IPS DF 6.9 (cell line): ENCODE measurements around the gene NPAS2.

Source experiments
- DNase-seq: peaks from one replicate; pipeline ENCODE4 v3.0.0-alpha.2; 2013; ENCODE audit warnings: low read depth, low spot score
- H3K27ac ChIP-seq: one replicate; pipeline ENCODE4 v1.5.1; 2013; ENCODE audit warnings: low read length, control low read depth
- H3K27me3 ChIP-seq: 2 replicates; pipeline ENCODE4 v1.6.1; 2013; ENCODE audit warnings: mild to moderate bottlenecking, low read length; ENCODE audit not compliant: control insufficient read depth, insufficient read depth
- H3K36me3 ChIP-seq: 2 replicates; pipeline ENCODE4 v1.6.1; 2013; ENCODE audit warnings: low read length; ENCODE audit not compliant: control insufficient read depth, insufficient read depth
- H3K4me1 ChIP-seq: 2 replicates; pipeline ENCODE4 v1.6.1; 2013; ENCODE audit warnings: low read length; ENCODE audit not compliant: control insufficient read depth, insufficient read depth
- H3K4me3 ChIP-seq: 2 replicates; pipeline ENCODE4 v1.5.1; 2013; ENCODE audit warnings: mild to moderate bottlenecking, low read length
- H3K9me3 ChIP-seq: 2 replicates; pipeline ENCODE4 v1.6.1; 2013; ENCODE audit warnings: low read length, inconsistent platforms; ENCODE audit not compliant: control insufficient read depth, insufficient read depth
- WGBS: extraction: QIAGEN DNeasy Blood & Tissue Kit; methylation state at CpG from one replicate; pipeline ENCODE4 v1.1.7; 2013; ENCODE audit warnings: mixed read lengths, missing lambda C conversion rate; ENCODE audit not compliant: insufficient read length, insufficient coverage; 5-methylcytosine and 5-hydroxymethylcytosine counted together

NPAS2 gene

GRCh38 chr2:100924122-100924519, 104.2 kb downstream of the NPAS2 start:
- WGBS, result no CpG with 5 or more reads among the region's 1 CpG
- no peaks in the 10 kb centered on the region for H3K36me3 ChIP-seq
- no peak overlapping the region for H3K4me3 ChIP-seq
- H3K4me1 ChIP-seq, result no peaks in the 10 kb centered on the region
- H3K27ac ChIP-seq, result no peak overlapping the region
- H3K27me3 ChIP-seq, result no peaks in the 10 kb centered on the region
- no peaks in the 10 kb centered on the region for H3K9me3 ChIP-seq
- no peak for DNase-seq

- WGBS, result no CpG with 5 or more reads among the region's 21 CpGs
- H3K27ac ChIP-seq, result no peak overlapping the region
Measured at GRCh38 chr2:100924520-100925451, 104.8 kb downstream of the NPAS2 start.

GRCh38 chr2:100928235-100928634, 108.3 kb downstream of the NPAS2 start:
- H3K4me3 ChIP-seq, result no peak overlapping the region
- H3K27me3 ChIP-seq, result no peaks in the 10 kb centered on the region
- H3K27ac ChIP-seq, result no peak overlapping the region
- H3K4me1 ChIP-seq, result no peaks in the 10 kb centered on the region
- no peaks in the 10 kb centered on the region for H3K36me3 ChIP-seq
- WGBS, result no CpG with 5 or more reads among the region's 6 CpGs
- DNase-seq, result no peak
- H3K9me3 ChIP-seq, result no peaks in the 10 kb centered on the region

More at GRCh38 chr2:100924520-100925451, 104.8 kb downstream of the NPAS2 start:
- no peak for DNase-seq
- Histone ChIP-seq H3K9me3 (no peaks in the 10 kb centered on the region), H3K4me1 (no peaks in the 10 kb centered on the region), H3K36me3 (no peaks in the 10 kb centered on the region), H3K27me3 (no peaks in the 10 kb centered on the region), H3K4me3 (no peak overlapping the region)

- no CpG with 5 or more reads among the region's 2 CpGs for WGBS
- H3K36me3 ChIP-seq, result no peaks in the 10 kb centered on the region
Measured at GRCh38 chr2:100929147-100929546, 109.2 kb downstream of the NPAS2 start.

GRCh38 chr2:100934504-100935371, 114.8 kb downstream of the NPAS2 start:
- Histone ChIP-seq H3K4me1 (no peaks in the 10 kb centered on the region), H3K4me3 (no peak overlapping the region), H3K36me3 (no peaks in the 10 kb centered on the region), H3K27me3 (no peaks in the 10 kb centered on the region), H3K9me3 (no peaks in the 10 kb centered on the region), H3K27ac (no peak overlapping the region)
- WGBS, result no CpG with 5 or more reads among the region's 6 CpGs
- no peak for DNase-seq

More at GRCh38 chr2:100929147-100929546, 109.2 kb downstream of the NPAS2 start:
- no peak for DNase-seq
- Histone ChIP-seq H3K4me3 (no peak overlapping the region), H3K4me1 (no peaks in the 10 kb centered on the region), H3K27ac (no peak overlapping the region), H3K27me3 (no peaks in the 10 kb centered on the region), H3K9me3 (no peaks in the 10 kb centered on the region)

- Histone ChIP-seq H3K4me3 (no peak overlapping the region), H3K27me3 (no peaks in the 10 kb centered on the region), H3K27ac (no peak overlapping the region), H3K9me3 (no peaks in the 10 kb centered on the region), H3K36me3 (no peaks in the 10 kb centered on the region), H3K4me1 (no peaks in the 10 kb centered on the region)
- DNase-seq, result no peak
- WGBS, result no CpG with 5 or more reads among the region's 3 CpGs
Measured at GRCh38 chr2:100935372-100935752, 115.4 kb downstream of the NPAS2 start.

GRCh38 chr2:100936070-100936741, 116.3 kb downstream of the NPAS2 start:
- Histone ChIP-seq H3K9me3 (no peaks in the 10 kb centered on the region), H3K4me3 (no peak overlapping the region), H3K36me3 (no peaks in the 10 kb centered on the region), H3K27ac (no peak overlapping the region), H3K27me3 (no peaks in the 10 kb centered on the region), H3K4me1 (no peaks in the 10 kb centered on the region)
- no CpG with 5 or more reads among the region's 10 CpGs for WGBS
- no peak for DNase-seq

- Histone ChIP-seq H3K4me1 (no peaks in the 10 kb centered on the region), H3K36me3 (no peaks in the 10 kb centered on the region)
- no CpG with 5 or more reads among the region's 2 CpGs for WGBS
Measured at GRCh38 chr2:100936972-100937542, 117.1 kb downstream of the NPAS2 start.

GRCh38 chr2:100938031-100939026, 118.4 kb downstream of the NPAS2 start:
- H3K27me3 ChIP-seq, result no peaks in the 10 kb centered on the region
- H3K9me3 ChIP-seq, result no peaks in the 10 kb centered on the region
- no peaks in the 10 kb centered on the region for H3K36me3 ChIP-seq
- no peak for DNase-seq
- no peak overlapping the region for H3K4me3 ChIP-seq
- no CpG with 5 or more reads among the region's 15 CpGs for whole genome bisulfite sequencing
- H3K27ac ChIP-seq, result no peak overlapping the region
- no peaks in the 10 kb centered on the region for H3K4me1 ChIP-seq

More at GRCh38 chr2:100936972-100937542, 117.1 kb downstream of the NPAS2 start:
- Histone ChIP-seq H3K27ac (no peak overlapping the region), H3K4me3 (no peak overlapping the region), H3K9me3 (no peaks in the 10 kb centered on the region), H3K27me3 (no peaks in the 10 kb centered on the region)
- no peak for DNase-seq
